ENCODE measurements around the gene CHST4. TPM values are rescaled to one million over a fixed set of nuclear protein-coding genes. Genes with fewer than 3 reads are reported as not detected.
A peak's percentile ranks its signal among the peaks of the same experiment; 100 is the strongest.

The CHST4 gene
- total and polyA plus RNA-seq, 9 of the 15 experiments (the other 6 are each of a cell fraction or from before 2014, with no cell fraction given) = 0.07 TPM; not detected in 8

- no peak overlapping the region for H3K9ac ChIP-seq (ENCODE audit: insufficient read depth in 1 of 2, low read depth in 2 of 2, low read length in 2 of 2)
- ATAC-seq = peak; percentile 61; the same call in 1 of the 3 replicates
- H3K4me3 ChIP-seq = no peak overlapping the region
- TF ChIP-seq RAD21 (CRISPR knock-in tag; conservative IDR thresholded peaks at IDR 0.05 in 1 of 2, IDR thresholded peaks at IDR 0.05 in 1 of 2) (peak in 1 of 2 experiments; percentile 27; a peak in 2 of 4 replicates), RAD51 (IDR thresholded peaks at IDR 0.05; ENCODE audit: borderline replicate concordance, low read depth) (no peak), CTCF (IDR thresholded peaks at IDR 0.05 in 2 of 3, conservative IDR thresholded peaks at IDR 0.05 in 1 of 3; ENCODE audit: insufficient read depth in 2 of 3, low read depth in 1 of 3, low read length in 3 of 3) (peak in 2 of 3 experiments; percentile 41 to 58; a peak in 4 of 6 replicates), POU5F1 (IDR thresholded peaks at IDR 0.05; ENCODE audit: borderline replicate concordance, low read depth, low read length, partially characterized antibody) (no peak), GABPA (tag; conservative IDR thresholded peaks at IDR 0.05; ENCODE audit: low read depth) (no peak)
- no peak overlapping the region for H2AFZ ChIP-seq (ENCODE audit: low read depth, low read length)
- no TSS peak for BruUV-seq (replicated peaks)
- H4K20me1 ChIP-seq (replicated peaks; ENCODE audit: control insufficient read depth, insufficient read depth, low read length) = no peaks in the 10 kb centered on the region; the same call in 1 of the 2 replicates
- no peaks in the 10 kb centered on the region for H3K4me1 ChIP-seq (replicated peaks in 1 of 2; ENCODE audit: control insufficient read depth in 2 of 2, insufficient read depth in 2 of 2, low read length in 2 of 2)
- no peaks in the 10 kb centered on the region for H3K79me2 ChIP-seq (ENCODE audit: control insufficient read depth, insufficient read depth, low read length)
- in situ Hi-C loops (cut with MboI) (no loop called here), intact Hi-C loops (cut with micrococcal nuclease) (loop anchor here (2.0 to 5.0 kb wide), 2 partner anchors 36 to 89 kb away; no protein-coding TSS in a partner anchor)
- peaks cover 3 to 16% of the 10 kb centered on the region in 2 experiments; a peak in 3 of 5 replicates for H3K27me3 ChIP-seq (ENCODE audit: control insufficient read depth in 2 of 2, insufficient read depth in 2 of 2, low read length in 2 of 2)
- FAIRE-seq = no peak
- no peak overlapping the region for H3K27ac ChIP-seq (ENCODE audit: extremely low read depth, low read depth, low read length)
- H3K36me3 ChIP-seq (ENCODE audit: control insufficient read depth, insufficient read depth, low read length) = no peaks in the 10 kb centered on the region
- DNase-seq (ENCODE audit: extremely low read depth in 1 of 4, low spot score in 3 of 4) = no peak
- H3K9me1 ChIP-seq (ENCODE audit: control insufficient read depth, insufficient read depth, low read length) = no peaks in the 10 kb centered on the region
- H3K9me3 ChIP-seq (replicated peaks; ENCODE audit: control insufficient read depth, insufficient read depth, low read depth, low read length) = peaks cover 3% of the 10 kb centered on the region; the same call in 1 of the 2 replicates
- POLR2A ChIA-PET = no interaction called here
- CTCF ChIA-PET (ENCODE audit: low intra/inter-chr PET ratio) = interaction anchor here (4.5 kb wide), 1 partner anchor 88 kb away, joined by 53 read pairs; no protein-coding TSS in a partner anchor
- H3K4me2 ChIP-seq (ENCODE audit: insufficient read depth, low read length) = no peak overlapping the region
- 4% methylated on average over 3 of the region's 3 CpGs for WGBS (ENCODE audit: insufficient coverage, low coverage, missing lambda C conversion rate)
Observed at GRCh38 chr16:71501547-71501946, 24.7 kb upstream of the CHST4 start.

All from K562 (cell line).